HUDEP-2 (cell line): ENCODE results near the gene APOA1.
"Not testable (repeated sequence)": the region's sequence is repeated elsewhere in the genome, so short reads cannot be mapped to it uniquely, and the experiment has no call there.

Experiments used
- DNase-seq, 76 experiments: peaks; one replicate each; lab custom pipeline; 2025; ENCODE audit not compliant: unreplicated experiment in 76 of 76; lab: John Stamatoyannopoulos, UW

The APOA1 gene

GRCh38 chr11:116822575-116822974 is 14.8 kb downstream of the APOA1 start:
- no peak for DNase-seq

DNA sequence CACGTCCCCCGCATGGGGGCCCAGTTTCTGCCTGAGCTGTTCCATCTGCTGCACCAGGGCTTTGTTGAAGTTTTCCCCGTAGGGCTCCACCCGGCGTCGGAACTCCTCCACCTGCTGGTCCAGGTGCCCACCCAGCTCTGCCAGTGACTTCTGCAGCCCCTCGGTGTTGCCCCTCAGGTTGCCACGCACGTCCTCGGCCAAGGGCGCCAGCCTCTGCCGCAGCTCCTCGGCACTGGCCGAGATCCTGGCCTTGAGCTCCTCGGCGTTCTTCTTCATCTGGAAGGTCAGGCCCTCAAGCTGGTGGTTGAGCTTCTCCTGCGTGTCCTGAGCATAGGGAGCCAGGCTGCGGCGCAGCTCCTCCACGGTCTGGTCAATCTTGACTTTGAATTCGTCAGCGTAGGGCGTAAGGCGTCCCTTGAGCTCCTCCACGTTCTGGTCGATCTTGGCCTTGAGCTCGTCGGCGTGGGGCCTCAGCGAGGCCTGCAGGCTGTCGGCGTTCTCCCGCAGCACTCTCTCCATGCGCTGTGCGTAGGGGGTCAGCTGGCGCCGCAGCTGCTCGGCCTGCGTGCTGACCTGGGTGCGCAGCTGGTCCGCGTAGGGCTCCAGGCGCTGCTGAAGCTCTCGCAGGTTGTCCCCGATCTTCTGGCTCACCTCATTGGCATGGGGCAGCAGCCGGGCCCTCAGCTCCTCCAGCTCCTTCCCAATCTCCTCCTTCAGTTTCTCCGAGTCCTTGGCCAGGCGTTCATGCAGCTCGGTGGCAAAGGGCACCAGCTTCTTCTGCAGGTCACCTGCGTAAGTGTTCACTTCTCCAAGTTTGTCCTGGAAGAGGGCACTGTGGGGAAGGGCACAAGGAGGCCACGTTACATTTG is 16.1 kb downstream of the APOA1 start:
- DNase-seq, result no peak

DNA sequence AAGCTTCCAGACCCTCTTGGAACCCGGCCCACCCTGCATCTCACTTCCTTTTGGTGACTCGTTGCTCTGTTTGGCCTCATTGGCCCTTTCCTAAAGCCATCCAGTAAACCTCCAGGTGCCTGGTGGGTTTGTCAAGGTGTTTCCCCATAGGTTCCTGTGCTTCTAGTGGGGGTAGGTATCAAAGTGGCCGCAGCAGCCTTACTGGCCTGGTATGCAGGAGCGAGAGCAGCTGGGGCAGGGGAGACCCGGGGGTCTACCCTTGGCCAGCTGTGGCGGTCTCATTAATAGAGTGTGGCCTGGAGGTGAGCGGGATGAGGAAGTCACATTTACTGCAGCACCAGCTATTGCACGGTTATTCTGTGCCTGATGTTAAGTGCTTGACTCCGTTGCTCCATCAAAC is 18.4 kb downstream of the APOA1 start:
- DNase-seq, result no peak

DNA sequence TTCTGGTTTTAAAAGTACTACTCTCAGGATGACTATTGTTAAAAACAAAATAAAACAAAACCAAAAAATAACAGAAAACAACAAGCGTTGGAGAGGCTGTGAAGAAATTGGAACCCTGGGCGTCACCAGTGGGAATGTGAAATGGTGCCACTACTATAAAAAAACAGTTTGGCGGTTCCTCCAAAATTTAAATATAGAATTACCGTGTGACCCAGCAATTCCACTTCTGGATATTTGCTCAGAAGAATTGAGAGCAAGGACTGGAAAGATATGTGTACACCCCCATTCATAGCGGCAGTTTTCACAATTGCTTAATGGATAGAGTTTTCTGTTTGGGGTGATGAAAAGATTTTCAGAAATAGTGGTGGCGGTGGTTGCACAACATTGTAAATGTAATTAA is 22.9 kb downstream of the APOA1 start:
- no peak for DNase-seq

GRCh38 chr11:116813781-116814471 is 23.5 kb downstream of the APOA1 start:
- peak in 2 of 76 experiments; percentile 15 to 27 for DNase-seq

- DNase-seq, result no peak
Measured at GRCh38 chr11:116813170-116813569, 24.3 kb downstream of the APOA1 start.

GRCh38 chr11:116812109-116812508 is 25.3 kb downstream of the APOA1 start:
- no peak for DNase-seq

GRCh38 chr11:116811194-116811593 is 26.2 kb downstream of the APOA1 start:
- no peak for DNase-seq

DNA sequence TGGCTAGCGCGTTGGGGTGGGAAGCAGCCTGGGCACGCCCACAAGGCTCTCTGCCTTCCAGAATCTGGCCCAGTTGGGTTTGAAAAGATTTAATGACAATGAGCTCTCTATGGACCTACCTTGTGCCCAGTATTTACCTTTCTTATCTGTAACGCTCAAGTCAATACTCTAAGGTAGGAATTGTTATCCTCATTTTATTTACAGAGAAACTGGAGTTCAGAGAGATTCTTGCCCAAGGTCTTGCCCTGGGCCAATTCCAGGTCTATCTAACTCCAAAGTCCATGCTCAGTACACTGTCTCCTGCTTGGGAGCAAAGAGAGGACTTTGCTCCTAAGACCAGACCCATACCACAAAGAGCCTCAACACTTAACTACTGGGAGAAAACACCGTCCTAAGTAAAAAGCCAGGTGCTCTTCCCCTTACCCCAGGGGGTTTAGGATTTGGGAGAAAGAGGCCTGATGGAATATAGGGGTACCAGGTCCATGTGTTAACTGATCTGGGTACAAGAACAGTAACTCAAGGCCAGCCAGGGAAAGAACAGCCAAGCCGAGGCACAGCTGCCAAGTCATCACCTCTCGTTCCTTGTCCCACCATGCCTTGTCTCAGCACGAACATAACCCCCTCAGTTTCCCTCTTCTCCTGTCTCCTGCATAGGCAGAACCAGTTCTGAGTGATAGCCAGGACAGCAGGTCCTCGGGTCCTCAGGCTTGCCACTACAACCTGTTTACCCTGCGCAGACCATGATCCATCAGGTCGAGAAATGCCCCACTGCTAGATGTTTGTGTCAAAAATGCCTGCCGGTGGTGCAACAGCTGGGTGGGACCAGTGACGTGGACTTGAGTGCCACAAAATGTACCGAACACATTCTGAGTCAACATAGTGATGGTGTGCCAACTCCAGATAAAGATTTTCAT is 28.9 kb downstream of the APOA1 start:
- no peak for DNase-seq

- no peak for DNase-seq
Measured at GRCh38 chr11:116807601-116808261, 29.7 kb downstream of the APOA1 start.

- DNase-seq, result no peak
Measured at GRCh38 chr11:116804001-116804400, 33.4 kb downstream of the APOA1 start.

DNA sequence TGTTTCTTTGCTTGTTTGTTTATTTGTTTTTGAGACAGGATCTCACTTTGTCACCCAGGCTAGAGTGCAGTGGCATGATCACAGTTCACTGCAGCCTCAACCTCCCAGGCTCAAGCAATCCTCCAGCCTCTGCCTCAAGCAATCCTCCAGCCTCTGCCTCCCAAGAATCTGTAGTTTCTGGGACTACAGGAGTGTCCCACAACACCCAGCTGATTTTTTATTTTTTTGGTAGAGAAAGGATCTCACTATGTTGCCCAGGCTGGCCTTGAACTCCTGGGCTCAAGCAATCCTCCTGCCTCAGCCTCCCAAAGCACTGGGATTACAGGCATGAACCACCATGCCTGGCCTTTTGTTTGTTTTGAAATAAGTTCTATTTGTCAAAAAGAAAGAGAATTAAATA is 35.8 kb downstream of the APOA1 start:
- not testable (repeated sequence) for DNase-seq

- no peak for DNase-seq
Measured at GRCh38 chr11:116800610-116801009, 36.8 kb downstream of the APOA1 start.

DNA sequence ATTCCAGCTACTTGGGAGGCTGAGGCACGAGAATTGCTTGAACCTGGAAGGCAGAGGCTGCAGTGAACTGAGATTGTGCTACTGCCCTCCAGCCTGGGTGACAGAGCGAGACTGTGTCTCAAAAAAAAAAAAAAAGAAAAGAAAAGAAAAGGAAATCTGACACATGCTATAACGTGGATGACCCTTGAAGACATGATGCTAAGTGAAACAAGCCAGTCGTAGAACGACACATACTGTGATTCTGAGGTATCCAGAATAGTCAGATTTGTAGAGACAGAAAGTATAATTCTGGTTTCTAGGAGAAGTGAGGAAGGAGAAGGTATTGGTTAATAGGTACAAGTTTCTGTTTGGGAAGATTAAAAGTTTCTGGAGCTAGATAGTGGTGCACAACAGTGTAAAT is 39.1 kb downstream of the APOA1 start:
- DNase-seq, result no peak

GRCh38 chr11:116797816-116798215 is 39.6 kb downstream of the APOA1 start:
- DNase-seq, result peak in 2 of 76 experiments; percentile 4 to 9

GRCh38 chr11:116796548-116796947 is 40.9 kb downstream of the APOA1 start:
- no peak for DNase-seq

GRCh38 chr11:116794851-116795250 is 42.6 kb downstream of the APOA1 start:
- DNase-seq, result no peak

- no peak for DNase-seq
Measured at GRCh38 chr11:116793772-116794097, 43.7 kb downstream of the APOA1 start.

DNA sequence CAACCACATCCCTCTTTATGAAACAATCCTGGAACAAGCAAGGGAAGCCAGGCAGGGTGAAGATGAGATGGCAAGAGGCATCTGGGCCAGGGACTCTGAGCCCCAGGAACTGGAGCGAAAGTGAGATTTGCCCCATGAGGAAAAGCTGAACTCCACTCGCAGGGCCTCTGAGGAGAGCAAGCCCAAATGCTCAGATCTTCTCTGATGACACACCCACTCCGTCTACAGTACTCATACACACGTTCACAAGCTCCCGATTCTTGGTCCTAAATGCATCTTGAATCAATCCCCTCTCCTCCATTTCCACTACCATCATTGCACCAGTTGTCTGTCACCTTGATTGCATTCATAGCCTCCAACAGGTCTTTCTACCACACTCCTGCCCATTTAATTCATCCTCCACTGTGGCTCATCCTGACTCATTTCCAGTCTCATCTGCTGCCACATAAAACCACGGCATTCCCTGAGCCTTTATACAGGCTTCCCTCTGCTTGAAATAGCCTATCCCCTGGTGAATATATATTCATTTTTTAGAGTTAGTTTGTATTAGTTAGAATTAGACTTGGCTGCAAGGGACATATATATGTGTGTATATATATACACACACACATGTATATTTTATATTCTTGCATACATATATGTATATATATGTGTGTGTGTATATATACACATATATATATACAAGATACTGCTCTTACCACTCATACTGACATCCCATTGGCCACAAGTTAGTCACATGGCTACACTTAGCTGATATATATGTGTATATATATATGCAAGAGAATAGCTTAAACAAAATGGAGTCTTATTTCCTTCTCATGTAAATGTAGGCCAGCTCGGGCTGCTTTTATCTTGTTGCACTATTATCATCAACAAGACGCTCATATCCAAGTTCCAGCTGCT is 44.3 kb downstream of the APOA1 start:
- DNase-seq, result no peak
